ENCODE data around the gene RFESD.

The RFESD gene

DNA sequence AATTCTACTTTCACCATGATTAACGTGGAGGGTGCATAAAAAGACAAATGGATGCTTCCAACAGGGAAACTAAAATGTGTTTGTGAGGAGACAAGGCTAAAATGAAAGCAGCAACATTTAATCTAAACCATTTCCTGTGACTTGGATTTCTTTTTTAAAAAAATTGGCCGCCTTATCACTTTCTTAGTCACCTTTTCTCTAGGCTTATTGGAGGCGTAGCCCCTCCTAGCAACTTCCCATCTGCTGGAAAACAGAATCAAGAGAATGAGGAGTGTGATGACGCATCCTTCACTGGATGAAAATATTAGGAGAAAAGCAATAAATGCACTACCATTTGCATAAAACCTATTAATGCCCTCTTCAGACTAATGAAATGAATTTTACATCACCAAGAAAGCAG lies 27.5 kb upstream of the RFESD start:
- H2AK5ac ChIP-seq (ENCODE audit: low read length): no peak overlapping the region
- H3K27me3 ChIP-seq (ENCODE audit: insufficient read depth, low read length, poor library complexity): peaks cover 22% of the 10 kb centered on the region
- H2BK15ac ChIP-seq (replicated peaks; ENCODE audit: low read depth): no peak overlapping the region
- H3K9ac ChIP-seq (ENCODE audit: low read length): no peak overlapping the region
- H2BK5ac ChIP-seq (ENCODE audit: low read length): no peak overlapping the region
- H3K18ac ChIP-seq (ENCODE audit: low read length): no peak overlapping the region
- H3K56ac ChIP-seq (ENCODE audit: low read length): no peak overlapping the region
- no peak overlapping the region for H2BK120ac ChIP-seq (ENCODE audit: low read depth, low read length)
- no peak overlapping the region for H3K4me3 ChIP-seq (ENCODE audit: low read length)
- DNase-seq: no peak
- H4K5ac ChIP-seq (ENCODE audit: low read length): no peak overlapping the region
- H3K23ac ChIP-seq (ENCODE audit: low read length): no peak overlapping the region
- H3K4me2 ChIP-seq (ENCODE audit: low read length): no peak overlapping the region
- H3K36me3 ChIP-seq (ENCODE audit: control insufficient read depth, insufficient read depth, low read length): no peaks in the 10 kb centered on the region
- H4K8ac ChIP-seq (ENCODE audit: low read depth, low read length): no peak overlapping the region
- no CpG with 5 or more reads among the region's 4 CpGs for WGBS (ENCODE audit: extremely low coverage, insufficient coverage, low lambda C conversion rate)
- H3K79me2 ChIP-seq (ENCODE audit: control insufficient read depth, insufficient read depth, low read length): no peaks in the 10 kb centered on the region
- no peak overlapping the region for H3K4ac ChIP-seq (ENCODE audit: low read depth, low read length)
- H3K27ac ChIP-seq (ENCODE audit: low read depth, low read length): no peak overlapping the region
- H3K79me1 ChIP-seq (ENCODE audit: low read length): no peaks in the 10 kb centered on the region
- H3K4me1 ChIP-seq (ENCODE audit: control insufficient read depth, low read depth, low read length): no peaks in the 10 kb centered on the region

DNA sequence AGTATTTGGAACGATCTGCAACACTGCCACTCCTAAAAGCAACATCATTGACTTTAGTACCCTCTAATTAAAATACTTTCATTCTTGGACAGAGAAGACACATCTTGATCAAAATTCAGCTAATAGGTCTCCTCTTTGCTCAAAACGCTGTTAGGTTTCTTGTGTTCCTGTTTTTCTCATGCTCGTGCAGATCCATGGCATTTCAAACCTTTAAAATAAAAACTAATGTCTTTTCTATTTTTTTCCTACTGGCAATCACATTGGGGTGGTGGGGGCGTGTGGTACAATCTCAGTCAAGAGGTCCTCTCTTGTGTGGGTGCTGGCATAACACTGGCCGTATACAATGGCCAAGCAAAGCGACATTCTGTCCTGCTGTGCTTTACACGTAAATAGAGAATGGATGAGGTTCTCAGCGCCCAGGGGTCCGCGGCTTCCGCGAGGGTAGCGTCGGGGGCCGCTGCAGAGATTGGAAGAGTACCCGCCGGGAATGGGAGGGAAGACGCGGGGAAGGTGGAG lies 27.0 kb upstream of the RFESD start:
- Histone ChIP-seq H4K5ac (ENCODE audit: low read length) (no peak overlapping the region), H3K79me1 (ENCODE audit: low read length) (no peaks in the 10 kb centered on the region), H3K18ac (ENCODE audit: low read length) (peak overlapping the region; percentile 13), H2BK5ac (ENCODE audit: low read length) (no peak overlapping the region), H3K56ac (ENCODE audit: low read length) (peak overlapping the region; percentile 91), H3K79me2 (ENCODE audit: control insufficient read depth, insufficient read depth, low read length) (no peaks in the 10 kb centered on the region), H3K4me2 (ENCODE audit: low read length) (peak overlapping the region; percentile 87), H3K4me1 (ENCODE audit: control insufficient read depth, low read depth, low read length) (no peaks in the 10 kb centered on the region), H3K27me3 (ENCODE audit: insufficient read depth, low read length, poor library complexity) (peaks cover 22% of the 10 kb centered on the region), H3K23ac (ENCODE audit: low read length) (peak overlapping the region; percentile 37), H3K36me3 (ENCODE audit: control insufficient read depth, insufficient read depth, low read length) (no peaks in the 10 kb centered on the region), H3K9ac (ENCODE audit: low read length) (peak overlapping the region; percentile 73), H3K4me3 (ENCODE audit: low read length) (peak overlapping the region; percentile 20), H2BK120ac (ENCODE audit: low read depth, low read length) (no peak overlapping the region), H3K27ac (ENCODE audit: low read depth, low read length) (no peak overlapping the region), H2BK15ac (replicated peaks; ENCODE audit: low read depth) (no peak overlapping the region), H4K8ac (ENCODE audit: low read depth, low read length) (no peak overlapping the region), H2AK5ac (ENCODE audit: low read length) (no peak overlapping the region), H3K4ac (ENCODE audit: low read depth, low read length) (no peak overlapping the region)
- DNase-seq: no peak
- no CpG with 5 or more reads among the region's 19 CpGs for WGBS (ENCODE audit: extremely low coverage, insufficient coverage, low lambda C conversion rate)

DNA sequence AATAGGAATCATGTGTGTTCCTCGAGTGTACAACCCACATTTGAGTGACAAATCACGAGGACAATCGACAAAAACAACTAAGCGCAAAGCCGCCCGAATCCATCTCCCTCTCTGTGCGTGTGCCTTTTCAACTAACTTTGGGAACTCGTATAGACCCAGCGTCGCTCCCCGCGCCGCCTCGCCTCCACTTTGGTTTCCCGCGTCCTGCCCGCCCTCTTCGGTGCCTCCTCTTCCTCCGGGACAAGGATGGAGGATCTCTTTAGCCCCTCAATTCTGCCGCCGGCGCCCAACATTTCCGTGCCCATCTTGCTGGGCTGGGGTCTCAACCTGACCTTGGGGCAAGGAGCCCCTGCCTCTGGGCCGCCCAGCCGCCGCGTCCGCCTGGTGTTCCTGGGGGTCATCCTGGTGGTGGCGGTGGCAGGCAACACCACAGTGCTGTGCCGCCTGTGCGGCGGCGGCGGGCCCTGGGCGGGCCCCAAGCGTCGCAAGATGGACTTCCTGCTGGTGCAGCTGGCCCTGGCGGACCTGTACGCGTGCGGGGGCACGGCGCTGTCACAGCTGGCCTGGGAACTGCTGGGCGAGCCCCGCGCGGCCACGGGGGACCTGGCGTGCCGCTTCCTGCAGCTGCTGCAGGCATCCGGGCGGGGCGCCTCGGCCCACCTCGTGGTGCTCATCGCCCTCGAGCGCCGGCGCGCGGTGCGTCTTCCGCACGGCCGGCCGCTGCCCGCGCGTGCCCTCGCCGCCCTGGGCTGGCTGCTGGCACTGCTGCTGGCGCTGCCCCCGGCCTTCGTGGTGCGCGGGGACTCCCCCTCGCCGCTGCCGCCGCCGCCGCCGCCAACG lies 26.3 kb upstream of the RFESD start, which contains the start of gene GPR150:
GPR150 (plus strand) TSS at position 58 of the 840 bp plus-strand sequence; CDS start at position 247, 189 bp downstream.
- WGBS (ENCODE audit: extremely low coverage, insufficient coverage, low lambda C conversion rate): no CpG with 5 or more reads among the region's 85 CpGs
- H3K27me3 ChIP-seq (ENCODE audit: insufficient read depth, low read length, poor library complexity): peaks cover 22% of the 10 kb centered on the region

DNA sequence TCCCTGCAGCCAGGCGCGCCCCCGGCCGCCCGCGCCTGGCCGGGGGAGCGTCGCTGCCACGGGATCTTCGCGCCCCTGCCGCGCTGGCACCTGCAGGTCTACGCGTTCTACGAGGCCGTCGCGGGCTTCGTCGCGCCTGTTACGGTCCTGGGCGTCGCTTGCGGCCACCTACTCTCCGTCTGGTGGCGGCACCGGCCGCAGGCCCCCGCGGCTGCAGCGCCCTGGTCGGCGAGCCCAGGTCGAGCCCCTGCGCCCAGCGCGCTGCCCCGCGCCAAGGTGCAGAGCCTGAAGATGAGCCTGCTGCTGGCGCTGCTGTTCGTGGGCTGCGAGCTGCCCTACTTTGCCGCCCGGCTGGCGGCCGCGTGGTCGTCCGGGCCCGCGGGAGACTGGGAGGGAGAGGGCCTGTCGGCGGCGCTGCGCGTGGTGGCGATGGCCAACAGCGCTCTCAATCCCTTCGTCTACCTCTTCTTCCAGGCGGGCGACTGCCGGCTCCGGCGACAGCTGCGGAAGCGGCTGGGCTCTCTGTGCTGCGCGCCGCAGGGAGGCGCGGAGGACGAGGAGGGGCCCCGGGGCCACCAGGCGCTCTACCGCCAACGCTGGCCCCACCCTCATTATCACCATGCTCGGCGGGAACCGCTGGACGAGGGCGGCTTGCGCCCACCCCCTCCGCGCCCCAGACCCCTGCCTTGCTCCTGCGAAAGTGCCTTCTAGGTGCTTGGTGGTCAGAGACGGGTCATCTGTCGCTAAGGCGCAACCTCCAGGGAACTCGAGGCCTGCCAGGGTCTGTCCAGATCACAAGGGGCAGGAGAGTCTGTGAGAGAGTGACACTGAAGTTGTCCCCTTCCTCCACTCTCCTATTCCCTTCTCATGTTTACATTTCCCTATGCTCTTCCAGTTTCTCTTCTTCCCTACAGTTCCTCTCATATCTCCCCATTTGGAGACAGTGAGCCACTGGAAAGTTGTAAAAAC lies 25.4 kb upstream of the RFESD start:
- peak; percentile 68 for DNase-seq
- Histone ChIP-seq H3K27ac (ENCODE audit: low read depth, low read length) (no peak overlapping the region), H4K5ac (ENCODE audit: low read length) (no peak overlapping the region), H3K56ac (ENCODE audit: low read length) (peak overlapping the region; percentile 91), H2BK15ac (replicated peaks; ENCODE audit: low read depth) (no peak overlapping the region), H3K18ac (ENCODE audit: low read length) (peak overlapping the region; percentile 31), H3K4me1 (ENCODE audit: control insufficient read depth, low read depth, low read length) (no peaks in the 10 kb centered on the region), H3K79me1 (ENCODE audit: low read length) (no peaks in the 10 kb centered on the region), H3K23ac (ENCODE audit: low read length) (no peak overlapping the region), H3K4ac (ENCODE audit: low read depth, low read length) (no peak overlapping the region), H3K4me3 (ENCODE audit: low read length) (peak overlapping the region; percentile 22), H3K9ac (ENCODE audit: low read length) (peak overlapping the region; percentile 73), H2BK5ac (ENCODE audit: low read length) (no peak overlapping the region), H3K4me2 (ENCODE audit: low read length) (peak overlapping the region; percentile 87), H3K79me2 (ENCODE audit: control insufficient read depth, insufficient read depth, low read length) (no peaks in the 10 kb centered on the region), H2AK5ac (ENCODE audit: low read length) (no peak overlapping the region), H3K36me3 (ENCODE audit: control insufficient read depth, insufficient read depth, low read length) (no peaks in the 10 kb centered on the region), H4K8ac (ENCODE audit: low read depth, low read length) (no peak overlapping the region), H3K27me3 (ENCODE audit: insufficient read depth, low read length, poor library complexity) (peaks cover 22% of the 10 kb centered on the region), H2BK120ac (ENCODE audit: low read depth, low read length) (no peak overlapping the region)
- WGBS (ENCODE audit: extremely low coverage, insufficient coverage, low lambda C conversion rate): no CpG with 5 or more reads among the region's 92 CpGs

More for the DNA sequence above, 26.3 kb upstream of the RFESD start, which contains the start of gene GPR150:
- Histone ChIP-seq H3K18ac (ENCODE audit: low read length) (peak within 1 kb of the TSS; percentile 31), H3K4me2 (ENCODE audit: low read length) (peak within 1 kb of the TSS; percentile 87), H3K4ac (ENCODE audit: low read depth, low read length) (no peak within 1 kb of the TSS), H3K79me1 (ENCODE audit: low read length) (no peaks in the 10 kb centered on the region), H3K4me1 (ENCODE audit: control insufficient read depth, low read depth, low read length) (no peaks in the 10 kb centered on the region), H3K4me3 (ENCODE audit: low read length) (peak within 1 kb of the TSS; percentile 22), H4K8ac (ENCODE audit: low read depth, low read length) (no peak within 1 kb of the TSS), H4K5ac (ENCODE audit: low read length) (no peak within 1 kb of the TSS), H2AK5ac (ENCODE audit: low read length) (no peak within 1 kb of the TSS), H3K79me2 (ENCODE audit: control insufficient read depth, insufficient read depth, low read length) (no peaks in the 10 kb centered on the region), H2BK15ac (replicated peaks; ENCODE audit: low read depth) (no peak within 1 kb of the TSS), H2BK120ac (ENCODE audit: low read depth, low read length) (no peak within 1 kb of the TSS), H3K56ac (ENCODE audit: low read length) (peak within 1 kb of the TSS; percentile 91), H2BK5ac (ENCODE audit: low read length) (no peak within 1 kb of the TSS), H3K27ac (ENCODE audit: low read depth, low read length) (no peak within 1 kb of the TSS), H3K9ac (ENCODE audit: low read length) (peak within 1 kb of the TSS; percentile 73), H3K23ac (ENCODE audit: low read length) (peak within 1 kb of the TSS; percentile 37), H3K36me3 (ENCODE audit: control insufficient read depth, insufficient read depth, low read length) (no peaks in the 10 kb centered on the region)
- peak; percentile 57 for DNase-seq

DNA sequence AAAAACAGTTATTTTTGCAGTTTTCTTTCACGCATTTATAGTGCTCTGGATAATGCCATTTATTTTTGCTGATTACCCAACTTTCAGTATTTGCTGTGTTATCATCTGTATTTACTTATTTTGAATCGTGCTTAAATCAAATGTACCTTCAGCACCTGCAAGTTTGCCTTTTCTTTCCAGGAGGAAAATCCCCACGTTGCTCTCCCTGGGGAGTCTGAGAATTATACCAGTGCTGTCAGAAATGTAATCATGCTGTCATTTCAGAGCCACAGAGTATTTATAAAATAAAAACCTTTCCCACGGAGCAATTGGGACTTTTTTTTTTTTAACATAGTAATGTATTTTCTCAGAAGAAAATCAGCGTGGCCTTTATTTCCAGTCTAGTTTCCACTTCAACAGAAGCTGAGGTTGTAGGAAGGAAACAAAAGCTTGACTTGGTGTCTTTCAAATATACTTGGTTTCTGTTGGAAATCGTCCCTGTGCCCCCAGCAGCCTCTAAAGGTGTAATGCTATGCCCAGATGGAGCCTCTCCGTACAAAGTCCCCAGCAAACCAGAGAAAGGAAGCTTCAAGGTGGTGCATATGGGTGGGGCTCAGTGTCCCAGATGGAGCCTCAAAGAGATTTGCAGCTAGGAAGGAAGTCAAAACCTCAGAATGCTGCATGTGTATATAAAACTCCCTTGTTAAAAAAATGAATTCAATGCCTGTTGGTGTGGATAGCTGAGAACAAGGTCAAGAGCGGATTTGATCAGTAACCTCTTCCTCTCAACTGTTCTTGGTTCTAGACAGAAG lies 24.5 kb upstream of the RFESD start:
- no peak overlapping the region for H3K4me3 ChIP-seq (ENCODE audit: low read length)
- no peak overlapping the region for H2BK5ac ChIP-seq (ENCODE audit: low read length)
- no peaks in the 10 kb centered on the region for H3K4me1 ChIP-seq (ENCODE audit: control insufficient read depth, low read depth, low read length)
- H3K4ac ChIP-seq (ENCODE audit: low read depth, low read length): no peak overlapping the region
- no peak overlapping the region for H3K9ac ChIP-seq (ENCODE audit: low read length)
- WGBS (ENCODE audit: extremely low coverage, insufficient coverage, low lambda C conversion rate): no CpG with 5 or more reads among the region's 8 CpGs
- no peak overlapping the region for H3K18ac ChIP-seq (ENCODE audit: low read length)
- H3K36me3 ChIP-seq (ENCODE audit: control insufficient read depth, insufficient read depth, low read length): no peaks in the 10 kb centered on the region
- no peak overlapping the region for H4K8ac ChIP-seq (ENCODE audit: low read depth, low read length)
- H4K5ac ChIP-seq (ENCODE audit: low read length): no peak overlapping the region
- no peak overlapping the region for H3K4me2 ChIP-seq (ENCODE audit: low read length)
- DNase-seq: no peak
- no peak overlapping the region for H3K56ac ChIP-seq (ENCODE audit: low read length)
- H3K27me3 ChIP-seq (ENCODE audit: insufficient read depth, low read length, poor library complexity): peaks cover 22% of the 10 kb centered on the region
- no peak overlapping the region for H2BK15ac ChIP-seq (replicated peaks; ENCODE audit: low read depth)
- H3K79me1 ChIP-seq (ENCODE audit: low read length): no peaks in the 10 kb centered on the region
- no peak overlapping the region for H3K23ac ChIP-seq (ENCODE audit: low read length)
- H2AK5ac ChIP-seq (ENCODE audit: low read length): no peak overlapping the region
- H3K27ac ChIP-seq (ENCODE audit: low read depth, low read length): no peak overlapping the region
- no peaks in the 10 kb centered on the region for H3K79me2 ChIP-seq (ENCODE audit: control insufficient read depth, insufficient read depth, low read length)
- H2BK120ac ChIP-seq (ENCODE audit: low read depth, low read length): no peak overlapping the region
